Measurements from ENCODE around the gene PDGFD.

Gene PDGFD

DNA sequence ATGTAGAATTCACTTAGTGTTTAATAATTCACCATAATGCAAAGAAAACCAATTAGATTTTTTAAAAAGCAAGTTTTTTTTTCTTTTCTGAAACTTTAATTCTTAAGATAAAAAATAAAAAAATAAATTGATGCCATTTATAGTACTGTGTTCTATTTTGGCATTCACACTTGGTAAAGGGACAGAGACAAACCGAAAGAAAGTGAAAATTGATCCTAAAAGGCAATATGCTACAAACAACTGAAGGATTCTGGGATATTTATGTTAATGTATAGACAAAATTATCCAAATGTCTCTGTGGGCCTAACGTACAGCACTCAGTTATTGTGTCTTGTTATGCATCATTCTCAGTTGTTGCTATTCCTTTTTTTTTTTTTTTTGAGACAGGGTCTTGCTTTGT, 169.4 kb downstream of the PDGFD start:
- no peak for DNase-seq

DNA sequence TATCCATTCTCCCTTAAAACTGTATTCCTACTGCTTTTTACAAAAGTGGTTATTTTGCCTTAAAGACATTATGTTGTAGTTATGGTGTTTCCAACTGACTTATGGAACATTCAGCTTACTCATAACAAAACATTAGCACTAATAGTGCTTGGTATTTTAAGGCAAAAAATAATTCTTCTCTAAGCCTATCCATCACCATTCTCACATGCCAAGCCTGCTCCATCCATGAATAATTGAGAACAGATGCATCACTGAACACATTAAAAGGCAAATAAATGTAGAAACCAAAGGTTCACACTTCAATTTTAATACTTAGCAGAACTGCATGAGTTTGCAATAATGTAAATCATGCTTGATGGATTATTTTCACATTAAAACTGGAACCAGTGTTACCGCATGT, 169.9 kb downstream of the PDGFD start:
- no peak for DNase-seq

DNA sequence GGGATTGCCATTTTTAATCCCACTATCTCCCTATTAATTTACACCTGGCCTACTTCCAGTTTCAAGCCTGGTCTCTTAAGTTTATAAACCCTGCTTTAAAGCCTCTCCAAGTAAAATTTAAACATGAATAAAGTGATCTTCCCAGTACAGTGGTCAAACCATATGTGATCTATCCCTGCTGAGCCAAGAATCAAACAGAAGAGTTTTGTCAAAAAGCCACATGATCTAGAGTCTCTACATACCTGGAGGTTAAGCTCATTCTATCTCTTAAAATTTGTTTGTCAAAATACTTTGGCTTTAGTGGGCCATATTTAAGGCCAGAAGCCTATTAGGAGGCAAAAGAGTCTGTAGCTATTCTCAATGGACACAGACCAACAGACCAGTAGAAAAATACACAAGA, 170.4 kb downstream of the PDGFD start:
- no peak for DNase-seq

GRCh38 chr11:103988595-103988969, 175.4 kb downstream of the PDGFD start:
- peak; percentile 26 for DNase-seq

DNA sequence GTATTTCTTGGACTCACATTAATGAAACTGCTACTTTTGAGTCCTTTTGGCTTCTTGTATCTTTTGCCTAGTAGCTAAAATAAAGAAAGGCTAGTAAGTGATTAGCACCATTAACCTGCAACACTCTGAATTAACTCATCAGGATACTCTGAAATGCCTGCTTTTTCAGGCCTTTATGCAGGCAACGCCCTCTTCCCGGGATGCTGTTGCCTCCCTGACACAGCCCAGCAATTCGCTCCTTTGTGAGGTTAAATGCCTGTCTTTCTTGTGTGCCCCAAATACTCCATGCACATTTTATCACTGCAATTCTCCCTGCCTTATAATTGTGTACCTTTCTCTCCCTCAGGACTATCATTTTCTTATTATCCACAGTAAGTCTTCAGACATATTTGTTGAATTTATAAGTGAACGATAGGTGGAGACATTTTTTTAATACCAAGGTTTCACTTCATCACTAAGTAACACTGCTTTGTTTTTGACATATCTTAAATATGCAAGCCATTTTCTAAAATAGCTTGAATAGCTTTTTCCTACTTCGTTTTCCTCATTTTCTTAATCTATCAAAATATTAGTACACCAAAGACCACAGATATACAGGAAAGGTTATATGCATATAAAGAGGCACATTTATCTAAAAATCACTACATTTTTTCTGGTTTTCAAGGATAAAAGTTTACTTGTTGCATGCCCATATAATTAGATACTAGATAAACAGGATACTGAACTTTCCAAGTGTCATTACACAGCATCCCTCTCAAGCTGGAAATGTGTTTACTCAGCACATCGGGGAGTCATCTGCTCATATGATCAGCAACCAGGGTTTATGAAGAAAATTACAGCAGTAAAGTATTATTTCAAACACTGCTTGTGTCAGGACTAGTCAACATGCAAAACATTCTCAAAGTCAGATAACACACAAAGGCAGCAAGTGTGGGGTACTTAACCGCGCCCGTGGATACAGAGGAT, 176.0 kb downstream of the PDGFD start:
- peak; percentile 26 for DNase-seq

- no peak for DNase-seq
Observed at GRCh38 chr11:103985041-103985440, 178.9 kb downstream of the PDGFD start.

- DNase-seq = no peak
Observed at GRCh38 chr11:103980108-103980507, 183.8 kb downstream of the PDGFD start.

DNA sequence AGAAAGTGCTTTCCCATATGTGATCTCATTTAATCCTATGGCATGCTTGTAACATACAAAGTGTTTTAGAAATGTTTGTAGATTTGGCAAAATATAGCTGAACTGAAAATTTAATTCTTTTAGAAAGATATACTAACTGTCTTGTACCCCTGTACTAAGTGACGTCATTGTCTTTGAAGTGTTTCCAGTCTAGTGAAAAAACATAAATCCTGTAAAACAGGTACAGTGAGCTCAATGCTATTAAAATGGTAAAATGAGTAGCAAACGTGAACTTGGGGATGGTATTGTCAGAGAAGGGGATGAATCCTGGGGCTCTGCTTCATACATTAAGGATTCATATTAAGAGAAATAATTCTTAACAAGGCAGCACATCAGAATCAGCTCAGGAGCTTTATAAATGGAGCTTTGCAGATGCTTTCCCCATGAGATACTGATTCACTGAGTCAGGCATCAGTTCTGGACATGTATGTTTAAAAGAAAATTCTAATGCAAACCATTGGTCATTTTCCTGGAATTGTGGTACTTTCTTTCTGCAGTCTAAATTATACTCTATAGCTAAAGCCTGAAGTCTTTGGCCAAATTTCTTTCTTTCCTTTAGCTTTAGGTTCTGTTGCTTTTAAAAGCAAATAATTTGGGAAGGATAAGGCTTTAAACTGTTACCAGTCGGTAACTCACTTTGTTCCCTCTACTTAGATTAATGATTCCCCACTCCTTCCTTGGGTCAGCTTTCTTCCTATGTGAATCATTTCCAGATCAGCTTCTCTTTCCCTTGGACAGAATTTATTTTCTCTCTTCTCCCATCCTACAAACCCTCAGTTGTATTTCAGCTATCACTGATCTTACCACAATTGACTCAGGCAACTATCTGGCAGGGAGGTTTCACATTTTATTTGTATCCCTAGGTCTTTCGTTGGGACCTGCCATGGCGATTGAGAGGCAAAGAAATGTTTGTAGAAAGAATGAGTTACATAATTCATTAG, 185.0 kb downstream of the PDGFD start:
- peak; percentile 5 for DNase-seq

DNA sequence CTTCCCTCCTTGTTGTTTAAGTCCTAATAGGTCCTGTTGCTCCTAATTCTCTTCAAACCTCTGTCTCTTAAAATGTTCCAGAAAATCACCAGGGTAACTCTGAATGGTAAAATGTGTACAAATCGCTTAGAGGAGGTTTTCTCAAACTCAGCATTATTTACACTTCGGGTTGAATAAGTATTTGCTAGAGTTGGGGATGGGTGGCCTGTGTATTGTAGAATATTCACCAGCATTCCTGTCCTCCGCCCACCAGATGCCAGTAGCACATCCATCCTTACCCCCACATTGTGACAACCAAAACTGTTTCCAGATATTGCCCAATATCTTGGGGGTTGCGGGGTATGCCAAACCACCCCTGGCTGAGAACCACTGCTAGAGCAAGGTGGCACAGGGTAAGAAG, 191.9 kb downstream of the PDGFD start:
- DNase-seq = no peak

DNA sequence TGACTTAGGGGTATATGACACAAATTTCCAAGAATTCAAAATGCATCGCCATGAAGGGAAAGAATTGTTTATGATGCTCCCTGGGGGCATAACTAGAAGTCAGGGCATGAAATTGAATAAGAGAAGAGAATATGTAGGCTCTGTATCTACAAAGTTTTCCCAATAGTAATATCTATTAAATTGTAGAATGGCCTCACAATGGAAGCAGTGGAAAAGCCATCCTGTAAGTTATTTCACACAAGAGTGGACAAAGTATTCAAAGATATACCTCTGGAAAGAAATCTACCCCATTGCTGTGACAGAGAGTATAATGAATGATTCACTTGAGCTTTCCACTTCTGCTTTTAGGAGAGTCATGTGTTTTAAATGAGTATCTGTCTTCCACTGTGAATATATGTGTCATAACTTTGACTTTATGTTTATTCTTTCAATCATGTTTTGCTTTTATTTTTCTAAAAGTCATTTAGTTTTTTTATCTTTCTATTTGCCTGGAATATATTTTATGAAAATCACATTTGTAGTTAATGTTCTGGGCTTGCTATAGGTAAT, 193.2 kb downstream of the PDGFD start:
- no peak for DNase-seq

- DNase-seq = no peak
Observed at GRCh38 chr11:103968685-103969084, 195.3 kb downstream of the PDGFD start.

DNA sequence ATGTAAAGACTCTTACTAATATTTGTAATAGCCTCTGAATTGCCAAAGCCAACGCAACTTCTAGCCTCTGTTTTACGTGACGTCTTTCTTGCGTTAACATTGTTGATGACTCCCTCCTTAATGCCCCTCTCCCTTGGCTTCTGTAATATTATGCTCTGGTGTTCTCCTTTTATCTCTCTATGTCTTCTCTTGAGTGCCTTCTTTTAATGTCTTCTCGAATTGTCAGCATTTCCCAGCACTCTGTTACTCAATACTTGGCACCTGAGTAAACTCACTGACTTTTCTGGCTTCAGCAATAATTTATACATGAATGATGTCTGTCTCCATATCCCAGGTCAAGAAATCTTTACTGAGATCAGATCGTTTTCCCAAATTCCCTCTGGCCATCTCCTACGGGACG, 196.0 kb downstream of the PDGFD start:
- no peak for DNase-seq

- no peak for DNase-seq
Observed at GRCh38 chr11:103964390-103964789, 199.6 kb downstream of the PDGFD start.

GRCh38 chr11:103963648-103964047, 200.3 kb downstream of the PDGFD start:
- no peak for DNase-seq

GRCh38 chr11:103961010-103961409, 202.9 kb downstream of the PDGFD start:
- no peak for DNase-seq

DNA sequence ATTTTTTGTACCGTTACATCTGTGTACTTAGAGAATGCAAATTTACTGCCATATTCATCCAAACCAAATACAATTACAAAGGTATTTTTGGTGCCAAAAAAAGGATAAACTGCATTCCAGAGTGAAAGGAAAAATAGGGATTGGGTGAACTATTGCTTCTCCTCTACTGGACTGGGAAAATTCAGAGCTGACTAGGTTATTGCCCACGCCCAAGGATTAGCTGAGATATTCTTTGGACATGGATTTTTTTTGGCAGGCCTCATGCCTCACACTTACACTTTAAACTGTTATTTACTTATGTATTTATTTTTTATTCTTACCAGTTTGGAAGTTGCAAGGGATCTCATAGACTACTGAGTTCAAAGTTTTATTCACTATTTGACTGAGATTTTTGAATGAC, 203.8 kb downstream of the PDGFD start:
- no peak for DNase-seq

DNA sequence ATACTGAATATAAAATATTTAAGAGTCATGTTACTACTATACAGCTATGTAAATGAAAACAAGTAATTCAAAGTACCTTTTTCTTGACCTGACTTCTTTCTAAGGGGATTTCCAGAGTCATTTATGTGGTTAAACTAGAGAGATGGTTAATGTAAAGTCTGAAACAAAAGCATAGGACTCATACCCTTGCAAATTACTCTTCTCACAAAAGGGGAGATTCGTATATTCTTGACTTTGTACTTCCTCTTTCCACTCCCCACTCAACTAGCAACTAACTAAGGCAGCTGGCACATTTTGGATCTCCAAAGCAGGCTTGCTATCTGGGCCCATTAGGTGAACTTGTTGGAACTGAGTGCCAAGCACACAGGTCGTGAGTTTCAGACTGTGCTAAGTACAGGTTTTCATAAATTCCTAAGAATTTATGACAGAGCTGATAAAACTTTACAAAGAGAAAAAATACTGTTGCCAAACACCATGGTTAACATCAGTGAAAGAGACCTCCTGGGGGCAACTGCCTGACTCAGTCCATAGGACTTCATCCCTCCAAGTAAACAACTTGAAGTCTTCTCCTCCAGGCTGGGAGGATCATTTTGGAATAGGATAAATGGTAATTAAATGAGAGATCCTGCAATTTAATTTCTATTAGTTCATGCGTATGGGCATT, 204.5 kb downstream of the PDGFD start:
- DNase-seq = no peak

DNA sequence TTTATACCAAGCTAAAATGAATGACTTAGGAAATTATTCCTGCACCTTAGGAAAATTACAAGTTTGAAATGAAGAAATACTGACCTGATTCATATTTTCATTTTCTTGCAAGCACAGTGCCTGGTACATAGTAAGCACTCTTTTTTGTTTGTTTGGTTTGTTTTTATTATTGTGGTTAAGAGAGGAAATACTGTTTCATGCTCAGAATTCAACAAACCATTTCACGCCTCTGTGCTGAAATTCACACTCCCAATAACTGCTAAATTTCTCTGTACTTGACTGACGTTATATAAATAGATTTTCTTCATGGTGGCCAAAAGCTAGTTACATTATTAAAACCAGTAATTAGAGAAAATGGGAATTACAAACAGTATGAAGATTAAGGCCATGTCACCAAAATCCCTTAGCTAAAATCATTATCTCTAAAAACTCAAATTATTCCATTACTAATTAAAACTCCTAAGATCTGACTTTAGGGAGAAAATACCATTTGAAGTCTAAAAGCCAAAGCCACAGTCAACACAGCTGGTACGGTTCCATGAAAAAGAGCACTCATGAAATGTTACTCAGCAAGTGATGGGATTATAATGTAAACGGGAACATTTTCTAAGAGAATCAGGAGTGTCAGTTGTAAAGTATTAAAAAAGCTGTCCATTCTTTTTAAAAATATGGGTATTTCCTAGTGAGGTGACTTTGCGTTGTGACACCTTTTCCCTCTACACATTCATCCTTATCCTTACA, 205.3 kb downstream of the PDGFD start:
- no peak for DNase-seq

DNA sequence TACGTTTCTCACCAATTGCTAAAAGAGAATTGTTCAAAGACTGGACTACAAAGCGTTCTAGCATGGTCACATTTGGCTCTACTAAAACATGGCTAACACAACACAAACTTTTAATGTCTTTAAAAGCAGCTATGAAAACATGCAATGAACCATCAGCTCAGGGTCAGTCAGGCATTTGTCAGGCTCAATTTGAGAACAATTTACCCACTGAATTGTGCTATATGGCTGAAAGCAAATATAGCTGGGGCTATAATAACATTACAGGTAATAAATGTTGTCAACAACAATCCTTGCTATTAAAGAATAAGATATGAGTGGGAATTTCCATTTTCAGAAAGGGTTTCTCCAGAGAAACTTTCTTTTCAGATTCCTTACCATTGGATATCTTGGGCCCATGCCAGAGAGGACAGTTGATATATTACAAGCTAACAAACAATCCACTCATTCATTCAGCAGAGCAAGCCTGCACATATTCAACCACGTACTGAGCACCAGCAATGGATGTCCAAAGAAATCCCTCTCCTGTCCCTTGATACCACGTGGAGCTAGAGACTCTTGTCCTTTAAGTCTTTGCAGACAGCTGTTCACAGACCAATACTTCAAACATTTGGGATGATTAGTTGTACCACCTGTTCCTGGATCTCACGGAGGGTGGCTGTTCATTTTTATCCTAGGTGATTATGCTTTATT, 210.0 kb downstream of the PDGFD start:
- no peak for DNase-seq

DNA sequence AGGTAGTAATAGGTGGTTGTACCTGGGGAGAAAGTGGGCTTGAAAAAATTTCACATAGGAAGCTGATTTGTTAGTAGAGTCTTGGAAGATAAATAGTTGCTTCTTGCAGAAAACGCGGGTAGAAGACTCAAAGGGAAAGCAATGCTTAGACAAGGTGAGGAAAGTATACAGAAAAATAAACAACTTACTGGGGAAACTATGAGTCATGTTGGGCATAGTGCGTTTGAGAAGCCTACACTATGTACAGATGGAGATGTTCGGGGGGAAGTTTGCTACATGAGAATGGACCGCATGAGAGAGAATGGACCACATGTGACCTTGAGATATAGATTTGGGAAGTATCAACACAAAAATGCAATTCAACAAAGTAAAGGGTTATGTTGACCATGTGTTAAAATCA, 214.2 kb downstream of the PDGFD start:
- no peak for DNase-seq

DNA sequence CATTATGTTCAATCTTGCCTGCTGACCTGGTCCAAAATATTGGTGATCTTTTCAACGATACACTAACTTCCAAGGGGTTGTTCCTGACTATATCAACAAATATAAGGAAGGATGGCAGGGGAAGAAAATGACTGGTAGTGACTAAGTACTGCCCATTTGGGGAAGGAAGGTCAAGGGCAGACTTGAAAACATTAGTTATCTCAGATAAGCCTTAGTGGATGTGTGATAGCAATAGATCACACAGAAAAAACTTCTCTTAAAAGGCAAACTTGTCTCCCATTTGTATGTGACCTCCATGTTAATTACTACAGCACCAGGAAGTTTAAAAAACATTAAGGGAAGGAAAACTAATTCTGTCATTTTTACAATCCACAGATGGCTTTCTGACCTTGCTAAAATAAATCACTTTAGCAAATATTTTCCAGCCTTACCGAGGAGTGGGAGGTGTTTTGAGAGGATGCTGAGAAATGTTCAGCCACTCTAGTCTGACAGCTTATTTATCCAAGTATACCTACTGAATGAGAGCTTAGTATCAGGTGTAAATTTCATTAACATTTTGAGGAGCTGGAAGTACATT, 215.7 kb downstream of the PDGFD start:
- DNase-seq = no peak
